ENCODE measurements around the gene ZNF366. TPM values are rescaled to one million over a fixed set of nuclear protein-coding genes. Genes with fewer than 3 reads are reported as not detected.

The ZNF366 gene
- total and polyA plus RNA-seq, 10 donors = 0.26 to 19.8 (median 9.4) TPM

DNA sequence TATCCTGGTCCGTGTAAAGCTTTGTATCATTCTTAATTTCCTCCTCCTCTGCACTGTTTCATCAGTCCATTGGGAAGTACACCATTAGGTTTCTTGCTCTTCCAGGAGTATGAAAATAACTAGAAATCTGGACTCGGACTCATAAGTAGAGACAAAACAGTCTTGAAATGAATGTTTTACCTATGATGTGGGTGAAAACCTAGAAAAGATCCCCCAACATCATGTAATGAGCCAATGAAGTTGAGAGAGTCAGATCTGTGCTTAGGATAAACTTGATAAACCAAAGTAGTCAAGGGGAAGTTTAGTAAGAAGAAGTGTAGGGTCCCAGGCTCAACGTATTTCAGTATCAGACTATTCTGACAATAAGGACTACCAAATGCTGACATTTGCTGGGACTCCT lies 25.2 kb downstream of the ZNF366 start:
- no peaks in the 10 kb centered on the region for H3K27me3 ChIP-seq (replicated peaks in 1 of 7)
- intact Hi-C loops (cut with DNase I; ENCODE audit: low total_unique reads) = no loop called here
- peaks cover 0 to 18% (median 5%) of the 10 kb centered on the region in 6 donors for H3K4me1 ChIP-seq
- no peak overlapping the region for H3K27ac ChIP-seq
- no peaks in the 10 kb centered on the region for H3K9me3 ChIP-seq
- no peak overlapping the region for H3K4me3 ChIP-seq
- DNase-seq = no peak
- 67 to 87% (median 75%) methylated on average over 3 of the region's 3 CpGs for WGBS, 5 donors
- no peaks in the 10 kb centered on the region for H3K36me3 ChIP-seq
- TF ChIP-seq POLR2A (IDR thresholded peaks at IDR 0.05) (no peak), POLR2AphosphoS5 (IDR thresholded peaks at IDR 0.05) (no peak)
- TF ChIP-seq, protein P1, sequence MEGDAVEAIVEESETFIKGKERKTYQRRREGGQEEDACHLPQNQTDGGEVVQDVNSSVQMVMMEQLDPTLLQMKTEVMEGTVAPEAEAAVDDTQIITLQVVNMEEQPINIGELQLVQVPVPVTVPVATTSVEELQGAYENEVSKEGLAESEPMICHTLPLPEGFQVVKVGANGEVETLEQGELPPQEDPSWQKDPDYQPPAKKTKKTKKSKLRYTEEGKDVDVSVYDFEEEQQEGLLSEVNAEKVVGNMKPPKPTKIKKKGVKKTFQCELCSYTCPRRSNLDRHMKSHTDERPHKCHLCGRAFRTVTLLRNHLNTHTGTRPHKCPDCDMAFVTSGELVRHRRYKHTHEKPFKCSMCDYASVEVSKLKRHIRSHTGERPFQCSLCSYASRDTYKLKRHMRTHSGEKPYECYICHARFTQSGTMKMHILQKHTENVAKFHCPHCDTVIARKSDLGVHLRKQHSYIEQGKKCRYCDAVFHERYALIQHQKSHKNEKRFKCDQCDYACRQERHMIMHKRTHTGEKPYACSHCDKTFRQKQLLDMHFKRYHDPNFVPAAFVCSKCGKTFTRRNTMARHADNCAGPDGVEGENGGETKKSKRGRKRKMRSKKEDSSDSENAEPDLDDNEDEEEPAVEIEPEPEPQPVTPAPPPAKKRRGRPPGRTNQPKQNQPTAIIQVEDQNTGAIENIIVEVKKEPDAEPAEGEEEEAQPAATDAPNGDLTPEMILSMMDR (IDR thresholded peaks at IDR 0.05 in 8 of 11, conservative IDR thresholded peaks at IDR 0.05 in 3 of 11) = no peak

DNA sequence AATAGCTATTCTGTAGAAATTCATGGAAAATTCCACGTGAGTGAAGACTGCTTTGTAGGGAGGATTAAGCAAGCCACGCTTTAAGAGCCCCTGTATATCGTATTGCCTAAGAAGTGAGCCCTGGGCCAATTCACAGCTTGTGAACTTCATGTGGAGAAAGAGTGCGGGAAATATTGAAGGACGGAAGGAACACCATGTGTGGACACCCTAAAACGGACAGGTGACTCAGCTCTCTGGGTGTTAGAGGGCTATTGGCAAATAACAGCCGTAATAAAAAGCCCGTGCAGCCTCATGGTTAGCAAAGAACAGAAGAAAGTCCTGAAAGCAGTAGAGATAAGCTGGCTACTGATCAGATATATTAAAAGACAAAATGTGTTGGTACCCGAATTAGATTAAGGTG lies 26.4 kb downstream of the ZNF366 start:
- 68 to 92% (median 80%) methylated on average over 9 of the region's 9 CpGs for WGBS, 5 donors
- intact Hi-C loops (cut with DNase I; ENCODE audit: low total_unique reads) = no loop called here
- Histone ChIP-seq H3K4me3 (no peak overlapping the region), H3K9me3 (no peaks in the 10 kb centered on the region), H3K27ac (no peak overlapping the region), H3K4me1 (peaks cover 0 to 10% (median 2%) of the 10 kb centered on the region in 6 donors), H3K36me3 (no peaks in the 10 kb centered on the region), H3K27me3 (replicated peaks in 1 of 7) (no peaks in the 10 kb centered on the region)
- TF ChIP-seq, protein P1 (IDR thresholded peaks at IDR 0.05 in 8 of 11, conservative IDR thresholded peaks at IDR 0.05 in 3 of 11) = no peak
- no peak for DNase-seq

DNA sequence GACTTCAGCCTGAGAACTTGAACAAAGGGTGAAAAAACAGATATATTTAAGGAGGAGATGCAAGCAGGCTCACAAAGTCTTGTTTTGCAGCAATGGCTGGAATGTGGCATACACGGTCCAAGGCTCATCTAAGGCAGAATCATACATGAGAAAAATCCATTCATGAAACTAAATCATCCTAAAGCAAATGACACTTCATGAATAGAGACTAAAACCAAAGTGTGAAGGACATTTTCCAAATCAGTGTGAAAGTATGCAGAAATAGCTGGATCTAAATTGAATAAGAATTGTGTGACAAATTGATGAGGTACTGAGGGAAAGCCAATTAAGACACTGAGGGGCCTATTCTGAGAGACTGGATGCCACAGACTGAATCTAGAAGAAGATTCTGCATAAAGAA lies 27.3 kb downstream of the ZNF366 start:
- H3K27me3 ChIP-seq (replicated peaks in 1 of 7) = no peaks in the 10 kb centered on the region
- H3K4me3 ChIP-seq = no peak overlapping the region
- no peak overlapping the region for H3K27ac ChIP-seq
- intact Hi-C loops (cut with DNase I; ENCODE audit: low total_unique reads) = no loop called here
- no peak for DNase-seq
- no peaks in the 10 kb centered on the region for H3K9me3 ChIP-seq
- WGBS, 5 donors = 73 to 90% (median 75%) methylated on average over 1 of the region's 1 CpG
- TF ChIP-seq, protein P1 (IDR thresholded peaks at IDR 0.05 in 8 of 11, conservative IDR thresholded peaks at IDR 0.05 in 3 of 11) = no peak
- TF ChIP-seq POLR2A (IDR thresholded peaks at IDR 0.05) = no peak
- no peak for TF ChIP-seq POLR2AphosphoS5 (IDR thresholded peaks at IDR 0.05)
- peaks cover 0 to 6% (median 0%) of the 10 kb centered on the region in 6 donors for H3K4me1 ChIP-seq
- H3K36me3 ChIP-seq = no peaks in the 10 kb centered on the region

DNA sequence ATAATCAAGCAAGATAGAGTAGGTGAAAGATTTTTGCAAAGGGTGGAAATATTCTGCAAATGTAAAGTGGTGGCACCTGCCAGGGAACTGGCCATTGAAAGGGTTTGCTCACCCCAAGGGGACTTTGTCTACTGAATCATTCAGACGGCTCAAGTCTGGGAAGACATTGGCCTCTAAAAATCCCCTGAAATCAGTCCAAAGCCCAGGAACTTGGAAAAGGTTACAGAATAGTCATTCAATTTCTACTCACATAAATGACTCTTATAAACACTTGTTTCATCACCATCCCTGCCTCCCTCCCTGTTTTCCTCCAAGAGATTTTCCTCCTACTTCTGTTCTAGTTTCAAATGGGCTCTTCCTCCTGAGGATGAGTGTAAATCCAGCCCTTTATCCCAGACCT lies 28.5 kb downstream of the ZNF366 start:
- no peaks in the 10 kb centered on the region for H3K27me3 ChIP-seq (replicated peaks in 1 of 7)
- WGBS, 5 donors = 65 to 95% (median 81%) methylated on average over 1 of the region's 1 CpG
- H3K36me3 ChIP-seq = no peaks in the 10 kb centered on the region
- no peaks in the 10 kb centered on the region for H3K9me3 ChIP-seq
- H3K4me1 ChIP-seq = peaks cover 0 to 8% (median 1%) of the 10 kb centered on the region in 6 donors
- H3K4me3 ChIP-seq = no peak overlapping the region
- TF ChIP-seq, protein P1 (IDR thresholded peaks at IDR 0.05 in 8 of 11, conservative IDR thresholded peaks at IDR 0.05 in 3 of 11) = no peak
- TF ChIP-seq POLR2AphosphoS5 (IDR thresholded peaks at IDR 0.05) (no peak), POLR2A (IDR thresholded peaks at IDR 0.05) (no peak)
- H3K27ac ChIP-seq = no peak overlapping the region
- no peak for DNase-seq
- intact Hi-C loops (cut with DNase I; ENCODE audit: low total_unique reads) = no loop called here
